ENCODE data around the gene PRKN. TPM values are rescaled to one million over a fixed set of nuclear protein-coding genes. Genes with fewer than 3 reads are reported as not detected.
"Not testable (repeated sequence)": the region's sequence is repeated elsewhere in the genome, so short reads cannot be mapped to it uniquely, and the experiment has no call there.

PRKN gene
- total RNA-seq, 2 donors from 2014 or later: 15.7 to 19.3 TPM

- Histone ChIP-seq H3K4me1 (peaks cover 0 to 10% of the 10 kb centered on the region in 2 donors), H3K27ac (no peak overlapping the region), H3K27me3 (no peaks in the 10 kb centered on the region), H3K4me3 (no peak overlapping the region), H3K9me3 (no peaks in the 10 kb centered on the region), H3K36me3 (no peaks in the 10 kb centered on the region)
- no peak for TF ChIP-seq CTCF (IDR thresholded peaks at IDR 0.05)
- no peak for DNase-seq (ENCODE audit: low spot score)
Measured at GRCh38 chr6:161496941-161497340, 1230.6 kb downstream of the PRKN start.

GRCh38 chr6:161496271-161496670, 1231.3 kb downstream of the PRKN start:
- H3K27ac ChIP-seq; H3K36me3 ChIP-seq; H3K4me3 ChIP-seq; H3K27me3 ChIP-seq; DNase-seq (ENCODE audit: low spot score); H3K4me1 ChIP-seq; H3K9me3 ChIP-seq: not testable (repeated sequence)

GRCh38 chr6:161494566-161494965, 1233.0 kb downstream of the PRKN start:
- Histone ChIP-seq H3K4me3 (no peak overlapping the region), H3K4me1 (peaks cover 0 to 10% of the 10 kb centered on the region in 2 donors), H3K9me3 (no peaks in the 10 kb centered on the region), H3K36me3 (no peaks in the 10 kb centered on the region), H3K27ac (no peak overlapping the region), H3K27me3 (no peaks in the 10 kb centered on the region)
- no peak for DNase-seq (ENCODE audit: low spot score)
- TF ChIP-seq CTCF (IDR thresholded peaks at IDR 0.05): no peak

- peaks cover 0 to 10% of the 10 kb centered on the region in 2 donors for H3K4me1 ChIP-seq
- H3K9me3 ChIP-seq: no peaks in the 10 kb centered on the region
- H3K4me3 ChIP-seq: no peak overlapping the region
- no peaks in the 10 kb centered on the region for H3K27me3 ChIP-seq
- no peak for DNase-seq (ENCODE audit: low spot score)
- no peak overlapping the region for H3K27ac ChIP-seq
- H3K36me3 ChIP-seq: no peaks in the 10 kb centered on the region
- TF ChIP-seq CTCF (IDR thresholded peaks at IDR 0.05): no peak
Measured at GRCh38 chr6:161493576-161494118, 1233.9 kb downstream of the PRKN start.

GRCh38 chr6:161489626-161490306, 1237.8 kb downstream of the PRKN start:
- Histone ChIP-seq H3K27me3 (no peaks in the 10 kb centered on the region), H3K36me3 (no peaks in the 10 kb centered on the region), H3K27ac (no peak overlapping the region), H3K4me3 (no peak overlapping the region), H3K4me1 (peaks cover 0 to 7% of the 10 kb centered on the region in 2 donors), H3K9me3 (no peaks in the 10 kb centered on the region)
- DNase-seq (ENCODE audit: low spot score): no peak
- no peak for TF ChIP-seq CTCF (IDR thresholded peaks at IDR 0.05)

GRCh38 chr6:161487694-161488093, 1239.9 kb downstream of the PRKN start:
- no peaks in the 10 kb centered on the region for H3K27me3 ChIP-seq
- no peak for TF ChIP-seq CTCF (IDR thresholded peaks at IDR 0.05)

More at GRCh38 chr6:161487694-161488093, 1239.9 kb downstream of the PRKN start:
- Histone ChIP-seq H3K9me3 (no peaks in the 10 kb centered on the region), H3K36me3 (no peaks in the 10 kb centered on the region), H3K4me1 (peaks cover 0 to 2% of the 10 kb centered on the region in 2 donors), H3K27ac (no peak overlapping the region), H3K4me3 (no peak overlapping the region)
- DNase-seq (ENCODE audit: low spot score): no peak
